Measurements from ENCODE around the gene WDR76. TPM values are rescaled to one million over a fixed set of nuclear protein-coding genes. Genes with fewer than 3 reads are reported as not detected.
A peak's percentile ranks its signal among the peaks of the same experiment; 100 is the strongest.

WDR76 gene
- total RNA-seq, 6 experiments from 2014 or later = 8.8 to 25.1 (median 20.5) TPM

GRCh38 chr15:43792761-43793476 is 33.9 kb upstream of the WDR76 start:
- TF ChIP-seq CTCF (IDR thresholded peaks at IDR 0.05) = peak; percentile 50
- Mint-ChIP-seq H3K4me1 (ENCODE audit: low read depth) (peaks cover 54% of the 10 kb centered on the region), H3K9me3 (no peaks in the 10 kb centered on the region), H3K27ac (peak overlapping the region; percentile 98), H3K27me3 (ENCODE audit: insufficient read depth) (peaks cover 11% of the 10 kb centered on the region), H3K4me3 (peak overlapping the region; percentile 98), H3K36me3 (ENCODE audit: low read depth) (peaks cover 49% of the 10 kb centered on the region)
- DNase-seq = no peak

- Mint-ChIP-seq H3K27ac (peak overlapping the region; percentile 98), H3K4me3 (peak overlapping the region; percentile 98), H3K9me3 (no peaks in the 10 kb centered on the region), H3K27me3 (ENCODE audit: insufficient read depth) (peaks cover 11% of the 10 kb centered on the region), H3K4me1 (ENCODE audit: low read depth) (peaks cover 61% of the 10 kb centered on the region), H3K36me3 (ENCODE audit: low read depth) (peaks cover 54% of the 10 kb centered on the region)
- DNase-seq = no peak
- TF ChIP-seq CTCF (IDR thresholded peaks at IDR 0.05) = no peak
These were observed 33.2 kb upstream of the WDR76 start for GRCh38 chr15:43793647-43794046.

- Mint-ChIP-seq H3K4me1 (ENCODE audit: low read depth) (peaks cover 61% of the 10 kb centered on the region), H3K27me3 (ENCODE audit: insufficient read depth) (peaks cover 13% of the 10 kb centered on the region), H3K36me3 (ENCODE audit: low read depth) (peaks cover 62% of the 10 kb centered on the region), H3K4me3 (peak overlapping the region; percentile 98), H3K27ac (peak overlapping the region; percentile 98), H3K9me3 (no peaks in the 10 kb centered on the region)
- TF ChIP-seq CTCF (IDR thresholded peaks at IDR 0.05) = no peak
- peak; percentile 82 for DNase-seq
These were observed 32.3 kb upstream of the WDR76 start for GRCh38 chr15:43794269-43795037.

- Mint-ChIP-seq H3K9me3 (no peaks in the 10 kb centered on the region), H3K27ac (no peak overlapping the region), H3K4me1 (ENCODE audit: low read depth) (peaks cover 66% of the 10 kb centered on the region), H3K36me3 (ENCODE audit: low read depth) (peaks cover 70% of the 10 kb centered on the region), H3K4me3 (peak overlapping the region; percentile 98; the same call in 1 of the 2 replicates), H3K27me3 (ENCODE audit: insufficient read depth) (peaks cover 15% of the 10 kb centered on the region)
- no peak for DNase-seq
- TF ChIP-seq CTCF (IDR thresholded peaks at IDR 0.05) = no peak
These were observed 31.6 kb upstream of the WDR76 start for GRCh38 chr15:43795197-43795596.

- H3K36me3 Mint-ChIP-seq (ENCODE audit: low read depth) = peaks cover 78% of the 10 kb centered on the region
- no peak overlapping the region for H3K4me3 Mint-ChIP-seq
- peaks cover 20% of the 10 kb centered on the region for H3K27me3 Mint-ChIP-seq (ENCODE audit: insufficient read depth)
- H3K9me3 Mint-ChIP-seq = no peaks in the 10 kb centered on the region
- peaks cover 72% of the 10 kb centered on the region for H3K4me1 Mint-ChIP-seq (ENCODE audit: low read depth)
- H3K27ac Mint-ChIP-seq = peak overlapping the region; percentile 70; the same call in 1 of the 2 replicates
- TF ChIP-seq CTCF (IDR thresholded peaks at IDR 0.05) = no peak
- no peak for DNase-seq
These were observed 30.8 kb upstream of the WDR76 start for GRCh38 chr15:43795997-43796396.

Data from HFFc6 (cell line).